GM12878 (cell line): ENCODE results near the gene NLGN2. TPM values are rescaled to one million over a fixed set of nuclear protein-coding genes. Genes with fewer than 3 reads are reported as not detected.

Experiments used
- MEF2B ChIP-seq: fragments of 450-650 bp; IDR thresholded peaks from 2 replicates; pipeline ENCODE4 v1.6.1; 2018; ENCODE audit warnings: mild to moderate bottlenecking, moderate library complexity; ENCODE audit not compliant: partially characterized antibody, poor library complexity, severe bottlenecking
- MLLT1 ChIP-seq: fragments of 450-650 bp; IDR thresholded peaks from 2 replicates; pipeline ENCODE4 v1.6.1; 2016; ENCODE audit warnings: mild to moderate bottlenecking
- MXI1 ChIP-seq: fragments of 150-350 bp; IDR thresholded peaks from 2 replicates; pipeline ENCODE4 v1.6.1; 2011; ENCODE audit warnings: low read depth, mild to moderate bottlenecking, inconsistent platforms, low read length, improper control_type of control experiment
- SUZ12 ChIP-seq: fragments of 200-600 bp; sonication (generic); IDR thresholded peaks from one replicate; pipeline ENCODE4 v1.6.1; 2018; ENCODE audit warnings: antibody characterized with exemption, mild to moderate bottlenecking; ENCODE audit not compliant: unreplicated experiment
- ZNF687 ChIP-seq: fragments of 450-650 bp; IDR thresholded peaks from 2 replicates; pipeline ENCODE4 v1.6.1; 2017; ENCODE audit warnings: mild to moderate bottlenecking, moderate library complexity
- polyA plus RNA-seq, 11 experiments: library from polyadenylated mRNA; depleted of rRNA in 4 of 11; unstranded in 6 of 11; stranded (reverse) in 5 of 11; fragments of >200 nt; fragmentation: Nextera tagmentation in 4 of 11; fragmentation: Illumina TruSeq in 1 of 11; extraction: Ambion mirVana in 4 of 11; extraction: Trizol in 1 of 11; gene quantifications; 1 replicate in 1 of 11; 2 replicates in 10 of 11; pipeline versions ENCODE4 v1.2.1 to v1.2.3, GENCODE V29; 2011 to 2016; ENCODE audit warnings: inconsistent platforms in 2 of 11, missing spikeins in 2 of 11, low read depth in 1 of 11
- total RNA-seq, 4 experiments: library from RNA; depleted of rRNA in 3 of 4; stranded (reverse); fragments of >200 nt in 3 of 4; fragmentation: Illumina TruSeq in 1 of 4; extraction: Trizol in 1 of 4; gene quantifications; 2 replicates each; pipeline versions ENCODE4 v1.2.1 to v1.2.3, GENCODE V29; 2013 to 2021

NLGN2 gene
- total and polyA plus RNA-seq, 10 of the 15 experiments (the other 5 are each of a cell fraction or from before 2014, with no cell fraction given): 0.02 to 0.87 (median 0.11) TPM; not detected in 2

GRCh38 chr17:7436556-7437368 is 29.1 kb downstream of the NLGN2 start (continued):
- TF ChIP-seq SUZ12 (no peak), MEF2B (peak; percentile 11), ZNF687 (peak; percentile 72; the same call in 1 of the 2 replicates), MLLT1 (no peak), MXI1 (peak; percentile 70)
